Ishikawa (cell line): ENCODE results near the gene CLDN7.

Source experiments
- CEBPB ChIP-seq: IDR thresholded peaks from 2 replicates; pipeline ENCODE4 v1.6.1; 2012
- CREB1 ChIP-seq: IDR thresholded peaks from 2 replicates; pipeline ENCODE4 v1.6.1; 2012; ENCODE audit warnings: low read depth
- EGR1 ChIP-seq: IDR thresholded peaks from 2 replicates; pipeline ENCODE4 v1.6.1; 2012
- EP300 ChIP-seq: IDR thresholded peaks from 2 replicates; pipeline ENCODE4 v1.6.1; 2012; ENCODE audit warnings: borderline replicate concordance
- FOXM1 ChIP-seq: IDR thresholded peaks from 2 replicates; pipeline ENCODE4 v1.6.1; 2012; ENCODE audit warnings: low read depth, borderline replicate concordance
- NFIC ChIP-seq: IDR thresholded peaks from 2 replicates; pipeline ENCODE4 v1.6.1; 2012
- RAD21 ChIP-seq: IDR thresholded peaks from 2 replicates; pipeline ENCODE4 v1.6.1; 2012; ENCODE audit warnings: low read depth
- REST ChIP-seq: IDR thresholded peaks from 2 replicates; pipeline ENCODE4 v1.6.1; 2012; ENCODE audit warnings: low read depth, mild to moderate bottlenecking
- TAF1 ChIP-seq: IDR thresholded peaks from 2 replicates; pipeline ENCODE4 v1.6.1; 2012; ENCODE audit warnings: low read depth, mild to moderate bottlenecking
- TCF12 ChIP-seq: IDR thresholded peaks from 2 replicates; pipeline ENCODE4 v1.6.1; 2012; ENCODE audit warnings: low read depth
- TEAD4 ChIP-seq: IDR thresholded peaks from 2 replicates; pipeline ENCODE4 v1.6.1; 2012
- YY1 ChIP-seq: IDR thresholded peaks from 2 replicates; pipeline ENCODE4 v1.6.1; 2012; ENCODE audit warnings: low read depth
- ZBTB7A ChIP-seq: IDR thresholded peaks from 2 replicates; pipeline ENCODE4 v1.6.1; 2012; ENCODE audit warnings: low read depth
- TF ChIP-seq, protein P1 (sequence below): IDR thresholded peaks from 2 replicates; pipeline ENCODE4 v1.6.1; 2012
- TF ChIP-seq, protein P2 (sequence below): IDR thresholded peaks from 2 replicates; pipeline ENCODE4 v1.6.1; 2012

CLDN7 gene

DNA sequence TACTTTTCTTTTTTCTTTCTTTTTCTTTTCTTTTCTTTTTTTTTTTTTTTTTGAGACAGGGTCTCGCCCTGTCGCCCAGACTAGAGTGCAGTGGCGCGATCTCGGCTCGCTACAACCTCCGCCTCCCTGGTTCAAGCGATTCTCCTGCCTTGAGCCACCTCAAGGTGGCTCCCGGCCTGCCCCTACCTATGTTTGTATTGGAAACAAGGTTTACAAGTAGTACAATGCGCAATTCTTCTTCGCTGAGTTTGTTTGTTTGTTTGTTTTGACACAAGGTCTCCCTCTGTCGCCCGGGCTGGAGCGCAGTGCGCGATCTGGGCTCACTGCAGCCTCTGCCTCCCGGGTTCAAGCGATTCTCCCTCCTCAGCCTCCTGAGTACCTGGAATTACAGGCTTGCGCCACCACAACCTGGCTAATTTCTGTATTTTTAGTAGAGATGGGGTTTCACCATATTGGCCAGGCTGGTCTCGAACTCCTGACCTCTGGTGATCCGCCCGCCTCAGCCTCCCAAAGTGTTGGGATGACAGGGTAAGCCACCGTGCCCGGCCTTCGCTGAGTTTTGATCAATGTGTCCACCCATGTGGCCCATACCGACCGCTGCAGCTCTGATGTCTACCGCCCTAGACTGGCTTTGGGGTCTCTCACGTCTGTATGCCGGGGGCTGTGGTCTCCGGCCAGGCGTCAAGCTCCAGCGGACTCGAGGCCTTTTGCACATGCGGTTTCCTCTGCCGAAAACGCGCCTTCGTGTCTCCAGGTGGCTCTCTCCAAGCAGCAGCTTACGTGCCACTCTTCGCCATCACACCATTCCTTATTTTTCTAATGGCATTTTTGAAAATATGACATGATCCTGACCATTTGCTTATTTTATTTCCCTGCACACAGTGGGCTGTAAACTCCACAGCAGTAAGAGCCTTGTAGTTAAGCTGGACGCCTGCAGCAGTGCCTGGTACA, 33.2 kb upstream of the CLDN7 start:
- TF ChIP-seq TEAD4 (no peak), EGR1 (no peak), TCF12 (no peak), EP300 (no peak), NFIC (no peak), CEBPB (no peak), YY1 (no peak), RAD21 (no peak), REST (no peak), TAF1 (no peak)
- TF ChIP-seq, protein P1, sequence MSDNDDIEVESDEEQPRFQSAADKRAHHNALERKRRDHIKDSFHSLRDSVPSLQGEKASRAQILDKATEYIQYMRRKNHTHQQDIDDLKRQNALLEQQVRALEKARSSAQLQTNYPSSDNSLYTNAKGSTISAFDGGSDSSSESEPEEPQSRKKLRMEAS, result no peak

DNA sequence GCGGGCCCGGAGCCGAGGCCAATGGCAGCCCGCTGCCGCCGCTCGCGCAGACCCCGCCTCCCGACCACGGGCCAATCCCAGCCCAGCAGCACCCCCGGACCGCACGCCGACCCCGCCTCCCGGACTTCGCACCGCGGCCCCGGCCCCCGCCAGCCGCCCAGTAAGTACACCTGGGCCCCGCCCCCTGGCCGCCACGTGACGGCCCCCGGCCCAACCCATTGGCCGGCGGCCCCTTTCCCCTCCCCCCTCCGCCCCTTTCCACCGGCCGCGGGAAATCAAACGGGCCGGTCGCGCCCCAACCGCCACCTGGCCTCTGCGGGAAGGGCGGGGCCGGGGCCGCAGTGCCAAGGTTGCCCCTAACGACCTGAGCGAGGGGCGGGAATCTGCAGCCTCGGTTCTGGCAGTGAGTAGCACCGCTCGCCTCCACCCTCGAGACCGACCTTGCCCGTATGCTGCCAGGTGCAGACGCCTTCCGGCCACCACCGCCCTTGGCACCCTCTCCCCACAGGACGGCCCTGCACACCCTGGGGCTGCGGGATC, 32.4 kb upstream of the CLDN7 start, which contains the start of gene YBX2:
Gene YBX2, minus strand, starts transcription at position 26 of the 540 bp plus-strand sequence. CDS start 139 bp downstream, outside the sequence.
- TF ChIP-seq NFIC (no peak), TEAD4 (no peak), EGR1 (no peak), TAF1 (no peak), CEBPB (no peak), YY1 (no peak), EP300 (no peak), FOXM1 (no peak)
- TF ChIP-seq, protein P1, result peak; percentile 88
- TF ChIP-seq, protein P2, sequence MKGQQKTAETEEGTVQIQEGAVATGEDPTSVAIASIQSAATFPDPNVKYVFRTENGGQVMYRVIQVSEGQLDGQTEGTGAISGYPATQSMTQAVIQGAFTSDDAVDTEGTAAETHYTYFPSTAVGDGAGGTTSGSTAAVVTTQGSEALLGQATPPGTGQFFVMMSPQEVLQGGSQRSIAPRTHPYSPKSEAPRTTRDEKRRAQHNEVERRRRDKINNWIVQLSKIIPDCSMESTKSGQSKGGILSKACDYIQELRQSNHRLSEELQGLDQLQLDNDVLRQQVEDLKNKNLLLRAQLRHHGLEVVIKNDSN, result peak; percentile 90

DNA sequence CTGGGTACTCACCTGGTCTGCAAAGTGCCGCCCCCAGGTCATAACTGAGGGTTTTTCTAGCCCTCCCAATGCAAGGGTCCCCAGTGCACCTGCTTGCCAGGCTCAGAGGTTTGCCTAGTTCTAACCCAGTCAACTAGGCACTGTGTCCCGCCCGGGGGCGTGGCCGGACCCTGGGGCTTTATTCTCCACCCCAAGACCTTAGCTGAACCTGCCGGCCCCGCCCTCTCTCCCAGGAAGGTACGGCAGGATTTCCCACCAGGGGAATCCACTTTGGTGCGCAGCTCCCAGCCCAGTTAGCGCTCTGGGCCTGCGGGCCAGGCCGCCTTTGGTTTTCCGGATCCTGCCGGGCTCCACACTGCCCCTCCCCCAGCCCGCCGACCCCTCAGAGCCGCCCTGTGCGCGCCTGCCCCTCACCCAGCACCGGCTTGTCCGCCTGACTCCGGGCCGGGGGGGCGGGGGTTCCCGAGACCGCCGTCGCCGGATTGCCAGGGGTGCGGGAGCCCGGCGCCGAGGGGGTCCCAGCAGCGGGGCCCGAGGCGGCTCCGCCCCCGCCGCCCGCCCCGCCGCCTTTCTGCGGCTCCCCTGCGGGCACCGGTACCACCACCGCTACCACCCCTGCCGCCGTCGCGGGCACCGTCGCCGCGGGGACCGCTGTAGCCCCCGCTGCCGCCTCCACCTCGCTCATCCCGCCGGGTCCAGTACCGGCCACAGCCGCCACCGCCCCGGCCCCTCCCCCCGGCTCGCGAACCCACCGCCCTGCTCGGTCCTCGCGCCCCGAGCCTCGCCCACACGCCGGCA, 31.7 kb upstream of the CLDN7 start:
- TF ChIP-seq REST, result no peak
- TF ChIP-seq, protein P1, result no peak

DNA sequence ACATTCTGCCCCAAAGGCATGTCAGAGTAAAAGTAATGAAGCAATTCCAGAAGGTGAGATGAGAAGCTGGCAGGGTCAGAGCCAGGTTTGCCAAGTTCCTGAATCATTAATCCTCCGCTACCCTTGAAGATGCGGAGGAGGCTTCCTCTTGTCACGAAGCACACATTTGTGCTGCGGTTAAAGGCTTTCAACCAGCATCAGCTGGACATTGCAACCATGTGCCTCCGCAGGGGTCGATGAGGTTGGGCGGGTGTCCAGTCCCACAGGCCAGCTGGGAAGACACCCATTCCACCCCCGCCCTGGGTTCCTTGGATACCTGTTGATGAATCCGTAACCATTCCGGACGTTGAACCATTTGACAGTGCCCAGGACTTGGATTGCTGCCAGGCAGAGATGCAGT, 30.9 kb upstream of the CLDN7 start:
- TF ChIP-seq CREB1 (no peak), TEAD4 (no peak), CEBPB (no peak), EP300 (no peak), TAF1 (no peak)

GRCh38 chr17:7292729-7293128, 30.5 kb upstream of the CLDN7 start:
- no peak for TF ChIP-seq TAF1
- TF ChIP-seq TCF12, result no peak
- TF ChIP-seq, protein P1, result no peak
- TF ChIP-seq REST, result no peak
- TF ChIP-seq ZBTB7A, result no peak
- TF ChIP-seq EGR1, result no peak
- no peak for TF ChIP-seq FOXM1
- no peak for TF ChIP-seq CEBPB
- no peak for TF ChIP-seq TEAD4
- TF ChIP-seq RAD21, result no peak
- no peak for TF ChIP-seq EP300
- TF ChIP-seq NFIC, result no peak
- TF ChIP-seq YY1, result no peak
- TF ChIP-seq, protein P2, result no peak
- TF ChIP-seq CREB1, result no peak
